Activated CD8-positive, alpha-beta memory T cell treated with anti-CD3 and anti-CD28 coated beads, Interleukin-2, amount 50 U/mL, for 24 hours (primary cell): ENCODE measurements around the gene SLC25A22.

Source experiments
- DNase-seq: peaks from one replicate; pipeline ENCODE4 v3.0.0-alpha.2; 2020; ENCODE audit errors: extremely low read depth

The SLC25A22 gene

GRCh38 chr11:788953-789940 is 8.8 kb downstream of the SLC25A22 start:
- no peak for DNase-seq

- no peak for DNase-seq
These were observed 10.0 kb downstream of the SLC25A22 start for GRCh38 chr11:788009-788640.

- no peak for DNase-seq
These were observed 10.9 kb downstream of the SLC25A22 start for GRCh38 chr11:787084-787675.

- no peak for DNase-seq
These were observed 11.6 kb downstream of the SLC25A22 start for GRCh38 chr11:786235-787083.

- DNase-seq, result no peak
These were observed 14.5 kb downstream of the SLC25A22 start for GRCh38 chr11:783581-784015.

- DNase-seq, result no peak
These were observed 15.6 kb downstream of the SLC25A22 start for GRCh38 chr11:782264-783174.

- DNase-seq, result no peak
These were observed 18.0 kb downstream of the SLC25A22 start for GRCh38 chr11:779955-780532.

- no peak for DNase-seq
These were observed 18.8 kb downstream of the SLC25A22 start for GRCh38 chr11:778976-779954.

- peak; percentile 77 for DNase-seq
These were observed 20.5 kb downstream of the SLC25A22 start, which contains the start of gene GATD1 for GRCh38 chr11:777288-778255. Gene GATD1, minus strand, starts transcription at chr11:777487. Its CDS starts 25 bp downstream, at chr11:777462.

- DNase-seq, result no peak
These were observed 21.4 kb downstream of the SLC25A22 start for GRCh38 chr11:776561-777287.

GRCh38 chr11:776263-776560 is 21.9 kb downstream of the SLC25A22 start:
- no peak for DNase-seq

GRCh38 chr11:774873-775592 is 23.0 kb downstream of the SLC25A22 start:
- no peak for DNase-seq

GRCh38 chr11:773830-774229 is 24.3 kb downstream of the SLC25A22 start:
- no peak for DNase-seq

- no peak for DNase-seq
These were observed 24.7 kb downstream of the SLC25A22 start for GRCh38 chr11:773425-773824.

GRCh38 chr11:772429-773390 is 25.4 kb downstream of the SLC25A22 start:
- no peak for DNase-seq
